Adrenal gland (tissue), 19 donors: ENCODE results near the gene PACRGL. TPM values are rescaled to one million over a fixed set of nuclear protein-coding genes. Genes with fewer than 3 reads are reported as not detected.
A peak's percentile ranks its signal among the peaks of the same experiment; 100 is the strongest.

Experiments
- DNase-seq, 7 donors: peaks; one replicate each; pipeline ENCODE4 v3.0.0-alpha.2; 2019 to 2020
- H3K27ac ChIP-seq, 5 donors: fragments of 200-600 bp; sonication (generic) in 4 of 5; 1 replicate in 3 of 5; 2 replicates in 2 of 5; pipeline versions ENCODE4 v1.5.1 to v1.8.0; 2016 to 2020; ENCODE audit warnings: mild to moderate bottlenecking in 1 of 5
- H3K27me3 ChIP-seq: fragments of 200-600 bp; 2 replicates; pipeline ENCODE4 v1.8.0; 2021
- H3K36me3 ChIP-seq, 2 donors: fragments of 200-600 bp; replicated peaks in 1 of 2; 1 replicate in 1 of 2; 2 replicates in 1 of 2; pipeline versions ENCODE4 v1.5.1 to v1.8.0; 2018 to 2022
- H3K4me1 ChIP-seq, 2 donors: fragments of 200-600 bp; replicated peaks in 1 of 2; 1 replicate in 1 of 2; 2 replicates in 1 of 2; pipeline versions ENCODE4 v1.5.1 to v1.8.0; 2018 to 2021
- H3K4me3 ChIP-seq, 4 donors: fragments of 200-600 bp; sonication (generic) in 3 of 4; one replicate each; pipeline ENCODE4 v1.5.1; 2016 to 2018
- H3K9me3 ChIP-seq, 3 donors: fragments of 200-600 bp; sonication (generic) in 1 of 3; replicated peaks in 1 of 3; 1 replicate in 2 of 3; 2 replicates in 1 of 3; pipeline versions ENCODE4 v1.5.1 to v1.8.0; 2016 to 2021
- POLR2A ChIP-seq, 2 donors: fragments of 450-650 bp; IDR thresholded peaks; one replicate each; pipeline ENCODE4 v1.6.1; 2017; ENCODE audit warnings: antibody characterized with exemption in 2 of 2, mild to moderate bottlenecking in 2 of 2, moderate library complexity in 1 of 2
- WGBS, 4 donors: extraction: QIAGEN DNeasy Blood & Tissue Kit in 2 of 4; methylation state at CpG; one replicate each; pipeline versions ENCODE4 v1.1.5 to v1.1.7; 2013 to 2017; 5-methylcytosine and 5-hydroxymethylcytosine counted together
- intact Hi-C, 2 donors: fragments of 100-400 bp; cut with DNase I; formaldehyde crosslinking; loops; one replicate each; pipeline versions ENCODE4 v1.14.1 to v1.15.0; 2022 to 2023
- long read RNA-seq, 10 donors: library from polyadenylated mRNA in 3 of 10; unstranded in 2 of 10; stranded (forward) in 1 of 10; transcript quantifications; one replicate each; pipeline ENCODE4 v2.0.0 and lab custom pipeline, GENCODE V29; 2021 to 2026
- polyA plus RNA-seq, 3 donors: library from polyadenylated mRNA; stranded (reverse); fragments of 200-250 nt in 2 of 3; fragments of 350-450 nt in 1 of 3; fragmentation: Illumina TruSeq in 1 of 3; extraction: RNeasy Lipid Tissue Mini Kit (QIAGEN cat#74804) in 1 of 3; gene quantifications; one replicate each; pipeline ENCODE4 v1.2.3, GENCODE V29; 2013 to 2014
- total RNA-seq, 9 donors: library from RNA; depleted of rRNA in 4 of 9; stranded (reverse); fragments of >200 nt in 4 of 9; fragments of 120-200 nt in 1 of 9; fragmentation: NEBNext Ultra II Directional in 1 of 9; extraction: Animal tissue kit (Norgen Biotek cat#: 25700) in 1 of 9; gene quantifications; one replicate each; pipeline versions ENCODE4 v1.1.0 to v1.2.4, GENCODE V29; 2013 to 2023
- TF ChIP-seq, protein P1 (sequence below), 6 experiments: fragments of 450-650 bp in 4 of 6; fragments of 200-600 bp in 2 of 6; sonication (generic) in 1 of 6; IDR thresholded peaks; 1 replicate in 5 of 6; 2 replicates in 1 of 6; pipeline versions ENCODE4 v1.5.1 to v1.8.0; 2016 to 2021; ENCODE audit warnings: antibody characterized with exemption in 6 of 6, mild to moderate bottlenecking in 2 of 6, moderate library complexity in 1 of 6
- donor health status: healthy with polysubstance abuse.
- donor health status: Bipolar disorder and iron deficiency.
- donor health status: DM: yes; HTN: yes; CAD: no.
- donor health status: DM: no; HTN: no; CAD: no.
- donor health status: DM: no; HTN: no; CAD: no.
- donor health status: DM: yes; HTN: yes; CAD: no.

The PACRGL gene
- total RNA-seq (10 to 100 TPM; 11.5 to 57.0 (median 16.3) TPM), polyA plus RNA-seq (10 to 100 TPM in 1 of 3 donors, 1 to 10 TPM in 2; 6.2 to 13.2 (median 9.5) TPM)
- long read RNA-seq, donor 1, result 0 reads
- long read RNA-seq, donor 2, result 0 reads
- long read RNA-seq, donor 3, result 0 reads
- long read RNA-seq, donor 4, partial matches to known transcripts, result 0 of 1 reads
- long read RNA-seq, donor 4, other reads (novel, unspliced or antisense), result 1 of 1 reads
- long read RNA-seq, donor 5, partial matches to known transcripts, result 1 of 4 reads
- long read RNA-seq, donor 5, other reads (novel, unspliced or antisense), result 2 of 4 reads
- long read RNA-seq, donor 6, partial matches to known transcripts, result 0 of 3 reads
- long read RNA-seq, donor 6, other reads (novel, unspliced or antisense), result 2 of 3 reads
- long read RNA-seq, donor 7, result 0 reads
- long read RNA-seq, donor 8, result 0 reads
- long read RNA-seq, donor 9, partial matches to known transcripts, result 0 of 1 reads
- long read RNA-seq, donor 9, other reads (novel, unspliced or antisense), result 0 of 1 reads
- long read RNA-seq, donor 10, result 0 reads

DNA sequence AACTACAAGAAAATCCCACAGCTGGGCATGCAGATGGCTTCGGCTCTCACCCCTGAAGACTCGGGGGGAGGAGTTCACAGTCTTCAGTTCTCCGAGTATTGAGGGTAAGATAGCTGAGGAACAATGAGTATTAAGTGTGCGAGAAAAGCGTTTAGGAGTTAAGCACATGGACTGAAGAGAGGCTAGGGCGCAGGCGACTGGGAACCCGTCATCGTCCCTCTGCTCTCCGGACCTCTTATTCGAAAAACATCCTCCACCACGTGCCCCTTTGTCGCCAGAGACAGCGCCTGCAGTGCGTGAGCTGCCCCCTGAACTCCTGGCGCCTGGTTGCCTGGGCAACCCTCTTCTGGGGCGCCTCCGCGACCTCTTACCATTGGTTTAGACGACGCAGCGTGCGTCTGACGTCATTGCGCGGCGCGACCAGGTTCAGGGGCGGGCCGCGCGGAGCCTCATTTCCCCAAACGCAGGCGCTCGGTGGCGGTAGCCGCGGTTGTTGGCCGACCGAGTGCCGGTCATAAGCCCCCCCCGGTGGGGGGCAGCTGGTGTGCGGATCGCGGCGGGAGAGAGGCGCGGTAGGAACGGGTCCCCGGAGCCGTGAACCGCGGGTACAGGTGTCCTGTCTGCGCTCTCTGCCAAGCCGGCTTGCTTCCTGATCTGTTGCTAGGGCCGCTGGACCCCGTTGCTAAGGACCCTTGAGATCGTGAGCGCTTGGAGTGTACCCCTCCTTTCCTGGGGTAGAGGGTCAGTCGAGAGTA lies at the start of gene PACRGL:
Gene PACRGL, plus strand, starts transcription at position 452 of the 755 bp plus-strand sequence. CDS start 4,024 bp downstream, outside the sequence.
- Histone ChIP-seq H3K36me3 (peaks cover 0 to 8% of the 10 kb centered on the region in 2 donors), H3K4me1 (peaks cover 12 to 18% of the 10 kb centered on the region in 2 donors), H3K4me3 (peak within 1 kb of the TSS; percentile 56 to 92 (median 66)), H3K27me3 (no peaks in the 10 kb centered on the region), H3K27ac (peak within 1 kb of the TSS in 4 of 5 donors; percentile 25 to 82 (median 73)), H3K9me3 (no peaks in the 10 kb centered on the region)
- 0 to 1% (median 0%) methylated on average over 23 to 60 of the region's 60 CpGs for WGBS, 4 donors
- TF ChIP-seq, protein P1, sequence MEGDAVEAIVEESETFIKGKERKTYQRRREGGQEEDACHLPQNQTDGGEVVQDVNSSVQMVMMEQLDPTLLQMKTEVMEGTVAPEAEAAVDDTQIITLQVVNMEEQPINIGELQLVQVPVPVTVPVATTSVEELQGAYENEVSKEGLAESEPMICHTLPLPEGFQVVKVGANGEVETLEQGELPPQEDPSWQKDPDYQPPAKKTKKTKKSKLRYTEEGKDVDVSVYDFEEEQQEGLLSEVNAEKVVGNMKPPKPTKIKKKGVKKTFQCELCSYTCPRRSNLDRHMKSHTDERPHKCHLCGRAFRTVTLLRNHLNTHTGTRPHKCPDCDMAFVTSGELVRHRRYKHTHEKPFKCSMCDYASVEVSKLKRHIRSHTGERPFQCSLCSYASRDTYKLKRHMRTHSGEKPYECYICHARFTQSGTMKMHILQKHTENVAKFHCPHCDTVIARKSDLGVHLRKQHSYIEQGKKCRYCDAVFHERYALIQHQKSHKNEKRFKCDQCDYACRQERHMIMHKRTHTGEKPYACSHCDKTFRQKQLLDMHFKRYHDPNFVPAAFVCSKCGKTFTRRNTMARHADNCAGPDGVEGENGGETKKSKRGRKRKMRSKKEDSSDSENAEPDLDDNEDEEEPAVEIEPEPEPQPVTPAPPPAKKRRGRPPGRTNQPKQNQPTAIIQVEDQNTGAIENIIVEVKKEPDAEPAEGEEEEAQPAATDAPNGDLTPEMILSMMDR (IDR thresholded peaks at IDR 0.05), result no peak
- TF ChIP-seq POLR2A (IDR thresholded peaks at IDR 0.05), result peak; percentile 27 to 61
- intact Hi-C loops, result no loop called here
- peak; percentile 91 to 98 (median 97) for DNase-seq

DNA sequence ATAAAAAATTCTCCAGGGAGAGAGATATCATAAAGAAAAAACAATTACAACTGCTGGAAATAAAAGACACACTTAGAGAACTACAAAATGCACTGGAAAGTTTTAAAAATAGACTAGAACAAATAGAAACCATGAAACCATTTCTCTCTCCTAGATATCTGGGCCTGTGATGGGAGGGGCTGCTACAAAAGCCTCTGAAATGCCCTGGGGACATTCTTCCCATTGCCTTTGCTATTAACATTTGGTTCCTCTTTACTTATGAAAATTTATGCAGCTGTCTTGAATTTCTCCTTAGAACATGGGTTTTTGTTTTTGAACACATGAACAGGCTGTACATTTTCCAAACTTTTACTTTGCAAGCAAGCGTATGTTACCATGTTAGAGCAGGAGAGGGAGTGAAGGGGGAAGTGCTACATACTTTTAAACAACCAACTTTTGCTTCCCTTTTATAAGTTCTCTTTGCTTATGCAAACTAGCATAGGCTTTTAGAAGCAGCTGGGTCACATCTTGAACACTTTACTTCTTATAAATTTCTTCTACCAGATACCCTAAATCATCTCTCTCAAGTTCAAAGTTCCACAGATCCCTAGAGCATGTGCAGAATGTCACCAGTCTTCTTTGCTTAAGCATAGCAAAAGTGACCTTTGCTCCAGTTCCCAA lies 47.9 kb upstream of the PACRGL start:
- H3K36me3 ChIP-seq, result no peaks in the 10 kb centered on the region
- TF ChIP-seq, protein P1 (IDR thresholded peaks at IDR 0.05), result no peak
- no peak for TF ChIP-seq POLR2A (IDR thresholded peaks at IDR 0.05)
- intact Hi-C loops, result no loop called here
- no peaks in the 10 kb centered on the region for H3K4me1 ChIP-seq
- H3K9me3 ChIP-seq, result peaks cover 0 to 5% (median 0%) of the 10 kb centered on the region in 3 donors
- 58 to 82% (median 69%) methylated on average over 1 of the region's 1 CpG for WGBS, 4 donors
- H3K27ac ChIP-seq, result no peak overlapping the region
- H3K4me3 ChIP-seq, result no peak overlapping the region
- no peaks in the 10 kb centered on the region for H3K27me3 ChIP-seq
- no peak for DNase-seq

DNA sequence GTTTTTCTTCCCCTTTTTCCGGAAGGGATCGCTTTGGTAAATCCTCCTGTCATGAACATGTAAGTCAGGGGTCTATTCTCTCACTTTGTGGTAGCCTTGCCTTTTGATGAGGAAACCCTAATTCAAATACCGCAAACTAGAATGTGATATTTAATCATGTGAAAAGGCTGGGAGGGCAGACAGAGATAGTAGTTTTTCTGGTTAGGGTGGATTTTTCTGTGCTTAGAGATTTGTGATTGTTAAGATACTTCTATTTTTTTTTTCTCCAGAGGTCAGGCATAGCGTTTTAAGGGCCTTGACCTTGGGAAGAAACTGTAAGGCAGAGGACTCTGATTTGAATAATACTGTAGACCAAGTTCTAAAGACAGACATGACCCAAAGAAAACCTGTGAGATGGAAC lies 41.8 kb upstream of the PACRGL start:
- no peak overlapping the region for H3K27ac ChIP-seq
- no peaks in the 10 kb centered on the region for H3K27me3 ChIP-seq
- H3K36me3 ChIP-seq, result no peaks in the 10 kb centered on the region
- WGBS, 4 donors, result 54 to 71% (median 63%) methylated on average over 4 of the region's 4 CpGs
- H3K4me3 ChIP-seq, result no peak overlapping the region
- TF ChIP-seq, protein P1 (IDR thresholded peaks at IDR 0.05), result no peak
- TF ChIP-seq POLR2A (IDR thresholded peaks at IDR 0.05), result no peak
- no peak for DNase-seq
- H3K9me3 ChIP-seq, result no peaks in the 10 kb centered on the region
- intact Hi-C loops, result no loop called here
- H3K4me1 ChIP-seq, result no peaks in the 10 kb centered on the region

DNA sequence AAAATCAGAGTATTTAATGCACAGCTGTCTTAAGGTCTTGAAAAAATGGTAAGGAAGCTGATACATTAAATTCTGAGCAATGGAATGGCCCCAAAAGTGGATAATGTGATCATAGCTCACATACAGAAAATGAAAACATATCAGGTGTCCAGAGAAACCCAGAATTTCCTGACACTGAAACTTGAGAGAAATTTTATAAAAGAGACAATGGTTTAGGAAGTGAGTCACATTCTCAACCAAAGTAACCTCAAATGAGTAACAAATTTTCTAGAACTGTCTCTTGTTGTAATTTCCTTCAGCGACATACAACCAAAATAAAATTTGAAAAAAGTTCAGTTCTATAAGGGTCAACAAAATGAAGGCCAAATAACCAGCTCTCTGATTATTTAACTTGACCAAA lies 37.4 kb upstream of the PACRGL start:
- no peaks in the 10 kb centered on the region for H3K27me3 ChIP-seq
- DNase-seq, result no peak
- TF ChIP-seq POLR2A (IDR thresholded peaks at IDR 0.05), result no peak
- TF ChIP-seq, protein P1 (IDR thresholded peaks at IDR 0.05), result no peak
- H3K4me1 ChIP-seq, result no peaks in the 10 kb centered on the region
- H3K36me3 ChIP-seq, result no peaks in the 10 kb centered on the region
- no peak overlapping the region for H3K27ac ChIP-seq
- no peaks in the 10 kb centered on the region for H3K9me3 ChIP-seq
- H3K4me3 ChIP-seq, result no peak overlapping the region
- 0 to 33% (median 0%) methylated on average over 1 of the region's 1 CpG for WGBS, 4 donors
- intact Hi-C loops, result no loop called here
